HG02610 (cell line): Measurements from ENCODE around the gene SIPA1L2.
A peak's percentile ranks its signal among the peaks of the same experiment; 100 is the strongest.

Experiments used
- ATAC-seq: cut with Tn5 transposase; IDR thresholded peaks from one replicate; pipeline ENCODE4 v1.9.1; 2021; ENCODE audit warnings: mild to moderate bottlenecking, moderate library complexity; ENCODE audit not compliant: unreplicated experiment

The SIPA1L2 gene

DNA sequence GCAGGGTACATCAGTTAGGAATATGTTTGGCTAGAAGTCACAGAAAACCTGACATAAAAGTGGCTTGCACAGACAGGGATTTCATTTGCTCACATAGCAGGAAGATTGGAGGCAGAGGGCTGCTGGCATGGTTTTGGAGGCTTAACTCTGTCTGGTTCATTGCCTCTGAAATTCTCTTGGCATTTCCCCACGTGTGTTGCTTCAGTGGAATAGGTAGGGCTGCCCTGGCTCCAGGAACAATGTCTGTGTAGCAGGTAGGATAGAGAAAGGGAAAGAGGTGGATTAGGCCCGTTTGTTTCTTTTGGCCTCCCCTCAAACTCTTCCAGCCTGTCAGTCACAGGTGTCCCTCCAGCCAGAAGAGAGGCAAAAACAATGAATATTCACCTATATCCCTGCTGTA is 20.5 kb upstream of the SIPA1L2 start:
- no peak for ATAC-seq

DNA sequence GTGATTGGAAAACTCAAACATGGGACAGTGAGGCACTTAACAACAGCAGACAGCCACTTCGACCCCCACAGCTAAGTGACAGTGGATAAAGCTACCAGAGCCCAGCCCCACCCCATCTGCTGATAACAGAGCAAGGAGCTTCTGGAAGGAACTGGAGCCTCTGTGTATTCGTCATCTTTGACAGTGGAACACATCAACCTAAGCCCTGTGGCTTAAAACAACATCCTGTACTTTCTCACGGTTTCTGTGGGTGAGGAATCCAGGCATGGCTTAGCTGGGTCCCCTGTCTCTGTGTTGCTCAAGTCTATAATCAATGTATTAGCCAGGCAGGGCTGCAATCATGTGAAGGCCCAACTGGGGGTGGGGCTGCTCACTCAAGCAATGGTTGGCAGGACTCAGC is 18.4 kb upstream of the SIPA1L2 start:
- ATAC-seq = no peak

DNA sequence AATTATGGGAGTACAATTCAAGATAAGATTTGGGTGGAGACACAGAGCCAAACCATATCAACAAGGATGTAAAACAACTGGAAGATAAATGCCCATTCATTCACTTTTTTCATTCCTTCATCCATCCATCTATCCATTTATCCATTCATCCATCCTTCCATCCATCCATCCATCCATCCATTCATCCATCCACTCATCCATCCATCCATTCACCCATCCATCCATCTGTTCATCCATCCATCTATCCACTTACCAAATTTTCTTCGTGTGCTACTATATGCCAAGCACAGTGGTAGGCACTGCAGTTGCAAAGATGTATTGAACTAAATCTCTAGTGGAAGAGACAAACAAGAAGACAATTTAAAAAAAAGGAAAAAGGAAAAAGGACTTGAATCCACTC is 14.3 kb upstream of the SIPA1L2 start:
- no peak for ATAC-seq

DNA sequence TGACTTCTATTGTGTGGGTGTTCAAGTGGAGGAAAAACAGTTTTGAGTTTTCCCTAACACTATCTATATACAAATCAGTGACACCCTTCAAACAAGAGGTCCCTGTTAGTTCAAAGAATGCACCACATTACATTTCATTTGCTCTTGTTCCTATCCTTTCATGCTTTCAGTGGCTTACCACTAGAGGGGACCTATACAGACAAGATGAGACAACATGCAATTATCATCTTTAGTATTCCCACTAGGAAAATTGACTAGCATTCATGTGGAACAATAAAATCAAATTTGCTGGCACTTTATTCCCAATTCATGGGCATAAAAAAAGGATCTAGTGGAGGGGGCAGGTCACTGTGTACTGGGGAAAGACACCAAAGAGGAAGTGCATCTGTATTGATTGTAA is 13.3 kb upstream of the SIPA1L2 start:
- ATAC-seq = no peak

DNA sequence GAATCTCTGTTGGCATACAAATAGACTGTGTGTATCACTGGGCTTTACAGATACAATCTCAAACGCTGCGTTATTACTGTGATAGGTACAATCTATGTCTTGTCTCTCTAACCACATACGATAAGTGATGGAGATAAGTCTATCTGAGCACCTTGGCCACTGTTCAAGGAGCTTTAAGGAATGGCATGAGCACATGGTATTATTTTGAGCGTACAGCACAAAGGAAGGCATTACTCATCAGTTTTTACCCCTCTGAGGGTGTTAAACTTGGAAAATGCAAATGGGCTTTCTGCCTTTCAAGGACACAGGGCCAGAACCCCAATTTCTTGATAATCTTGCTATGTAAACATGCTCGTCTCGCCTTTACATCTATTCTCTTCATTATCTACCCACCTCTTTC is 11.6 kb upstream of the SIPA1L2 start:
- no peak for ATAC-seq

DNA sequence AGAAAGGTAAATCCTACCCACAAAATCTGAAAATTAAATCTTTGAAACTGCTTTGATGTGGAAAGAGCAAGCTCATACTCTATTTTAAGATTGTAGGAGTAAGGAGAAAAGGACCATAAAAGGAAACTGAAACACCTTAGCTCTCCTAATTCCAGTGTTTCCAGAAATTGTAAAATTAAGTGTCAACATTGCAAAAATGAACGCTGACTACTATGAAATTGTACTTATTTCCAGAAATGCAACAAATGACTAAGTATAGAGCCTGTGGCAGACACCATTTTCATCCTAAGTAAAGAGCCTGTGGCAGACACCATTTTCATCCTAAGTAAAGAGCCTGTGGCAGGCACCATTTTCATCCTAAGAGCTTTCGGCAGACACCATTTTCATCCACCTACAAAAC is 6.9 kb upstream of the SIPA1L2 start:
- ATAC-seq = no peak

DNA sequence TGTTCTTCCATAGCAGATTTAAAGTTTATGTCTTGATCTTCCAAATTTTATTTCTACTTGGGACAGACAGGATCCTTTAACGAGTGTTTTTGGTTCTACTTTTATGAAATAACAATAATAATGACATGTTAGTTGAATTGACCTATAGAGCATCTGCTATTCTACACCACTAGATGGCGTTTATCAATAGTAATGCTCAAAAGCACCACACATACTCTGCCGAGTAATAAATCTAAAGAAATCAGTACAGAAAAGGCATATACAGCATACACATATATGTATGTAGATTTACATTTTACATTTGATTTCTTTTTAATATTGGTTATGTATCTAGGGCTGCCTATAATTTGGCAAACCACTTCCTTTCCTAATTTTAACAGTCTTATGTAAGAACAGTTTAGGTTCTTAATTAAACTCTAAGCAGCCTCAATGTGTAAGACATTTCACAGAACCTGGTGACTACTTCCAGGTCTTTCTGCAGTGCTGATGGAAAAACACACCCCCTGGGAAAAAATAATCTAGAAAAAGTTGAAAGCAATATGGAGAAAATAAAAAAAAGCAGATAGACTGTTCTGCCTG is 5.9 kb upstream of the SIPA1L2 start:
- ATAC-seq = peak; percentile 68

DNA sequence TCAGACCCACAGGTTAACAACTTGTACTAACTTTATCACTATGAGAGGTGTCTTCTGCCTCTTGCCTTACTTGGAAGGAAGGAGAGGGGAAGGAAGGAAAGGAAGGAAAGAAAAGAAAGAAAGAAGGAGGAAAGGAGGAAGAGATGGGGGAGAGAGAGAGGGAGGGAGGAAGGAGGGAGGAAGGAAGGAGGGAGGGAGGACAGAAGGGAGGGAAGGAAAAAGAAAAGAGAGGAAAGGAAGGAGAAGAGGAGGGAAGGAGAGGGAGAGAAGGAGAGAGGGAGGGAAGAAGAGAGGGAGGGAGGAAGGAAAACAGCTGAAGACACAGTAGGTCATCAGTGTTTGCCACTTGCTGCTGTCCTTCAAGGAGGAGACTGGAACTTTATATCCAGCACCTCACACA is 5.3 kb upstream of the SIPA1L2 start:
- ATAC-seq = no peak

DNA sequence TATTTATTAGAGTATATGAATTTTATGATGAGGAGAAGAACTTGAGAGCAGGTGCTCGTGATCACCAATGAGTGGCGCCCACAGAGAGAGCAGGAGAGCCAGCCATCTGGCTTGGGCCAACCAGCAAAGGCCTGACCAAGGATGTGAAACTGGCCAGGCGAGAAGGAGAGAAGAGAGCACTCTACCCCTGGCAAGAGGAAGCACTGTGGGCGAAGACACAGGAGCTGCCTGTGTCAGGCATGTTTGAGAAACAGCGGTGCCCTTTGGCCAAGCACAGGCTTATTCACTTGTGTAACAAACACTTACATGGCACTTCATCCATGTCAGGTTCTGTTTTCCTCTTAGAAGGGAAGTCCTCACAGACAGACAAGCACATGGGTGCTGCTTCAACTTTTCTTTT is 4.2 kb upstream of the SIPA1L2 start:
- no peak for ATAC-seq

DNA sequence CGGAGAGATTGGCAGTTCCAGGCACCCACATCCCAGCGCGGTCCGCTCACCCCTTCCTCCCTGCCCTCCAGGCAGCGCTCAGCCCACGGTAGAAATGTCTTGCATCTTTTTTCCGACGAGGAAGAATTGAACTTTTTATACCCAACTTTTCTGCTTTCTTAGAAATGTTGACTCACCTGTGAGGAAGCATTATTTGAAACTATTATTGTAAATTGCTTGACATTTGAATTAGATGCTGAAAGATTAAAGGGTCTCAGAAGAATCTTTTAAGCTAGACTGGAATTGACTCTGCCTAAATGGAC is 912 bp upstream of the SIPA1L2 start:
- ATAC-seq = no peak

DNA sequence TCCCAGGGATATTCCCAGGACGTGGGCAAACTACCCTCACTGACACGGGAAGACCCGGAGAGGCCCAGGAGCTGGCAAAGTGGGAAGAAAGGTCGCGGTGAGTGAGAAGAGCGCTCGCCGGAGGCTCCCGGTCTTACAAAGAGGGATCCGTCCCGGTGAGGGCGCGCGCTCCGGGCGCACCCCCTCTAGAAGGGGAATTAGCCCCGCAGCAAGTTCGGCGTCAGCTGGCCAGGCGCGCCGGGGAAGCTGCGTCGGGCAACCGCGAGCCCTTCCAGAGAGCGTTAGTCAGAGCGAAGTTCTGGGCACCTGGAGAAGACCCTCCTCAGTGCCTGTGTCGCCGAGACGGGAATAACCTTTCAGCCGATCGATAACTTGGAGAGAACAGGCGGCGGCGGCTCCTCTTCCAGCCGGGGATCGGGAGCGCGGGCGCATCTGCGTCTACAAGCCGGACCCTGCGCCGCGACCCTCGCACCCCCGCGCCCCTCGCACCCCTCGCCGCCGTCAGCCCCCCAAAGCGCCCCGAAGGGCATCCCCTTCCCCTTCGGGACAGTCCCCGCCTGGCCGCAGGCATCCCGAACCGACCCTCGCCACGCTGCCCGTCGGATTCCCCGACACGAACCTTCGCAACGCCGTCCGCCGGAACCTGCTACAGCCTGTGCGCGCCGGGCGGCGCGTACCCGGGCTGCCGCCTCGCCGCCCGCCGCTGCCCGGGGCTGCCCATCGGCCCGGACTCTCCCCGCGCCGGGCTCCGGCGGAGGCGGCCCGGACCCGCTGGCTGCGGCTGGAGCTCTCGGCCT is 485 bp downstream of the SIPA1L2 start:
- ATAC-seq = peak; percentile 51

DNA sequence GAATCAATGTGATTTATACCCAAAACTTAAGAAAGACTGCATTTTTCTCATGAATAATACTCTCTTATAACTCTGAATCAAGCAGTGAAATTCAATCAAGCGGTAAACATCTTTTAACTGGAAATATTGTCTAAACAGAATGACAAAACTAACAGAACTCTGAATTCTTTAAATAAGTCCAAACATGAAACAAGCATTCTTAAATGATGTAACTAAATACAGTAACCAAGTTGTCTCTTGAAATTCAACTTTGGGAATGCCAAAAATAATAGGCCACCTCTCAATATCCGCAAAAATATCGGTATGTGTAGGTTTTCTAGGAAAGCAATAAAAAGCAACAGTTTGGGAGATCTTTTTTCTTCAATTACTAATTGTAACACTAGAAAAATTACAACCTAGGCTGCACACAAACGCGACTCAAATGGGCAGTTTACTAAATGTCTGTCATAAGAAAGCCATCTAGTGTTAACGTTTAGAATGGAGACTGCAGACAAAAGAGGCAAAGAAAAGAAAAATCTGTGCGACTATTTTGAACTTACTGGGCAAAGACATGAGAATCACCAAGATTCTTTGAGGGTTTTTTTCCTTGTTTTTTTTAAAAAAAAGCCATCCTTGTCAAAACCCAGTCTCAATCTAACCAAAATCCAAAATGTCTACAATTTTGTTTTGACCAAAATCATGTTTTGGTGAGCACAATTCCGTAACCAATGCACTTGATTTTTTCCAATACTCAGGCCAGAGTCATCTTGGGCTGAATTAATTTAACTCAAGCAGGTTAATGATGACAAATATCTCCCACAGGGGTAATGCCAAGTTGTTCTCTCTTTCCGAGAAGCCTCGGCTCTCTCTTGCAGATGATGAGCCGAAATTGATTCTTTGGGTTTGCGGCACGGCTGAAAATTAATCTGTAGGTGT is 1.3 kb downstream of the SIPA1L2 start:
- ATAC-seq = no peak

DNA sequence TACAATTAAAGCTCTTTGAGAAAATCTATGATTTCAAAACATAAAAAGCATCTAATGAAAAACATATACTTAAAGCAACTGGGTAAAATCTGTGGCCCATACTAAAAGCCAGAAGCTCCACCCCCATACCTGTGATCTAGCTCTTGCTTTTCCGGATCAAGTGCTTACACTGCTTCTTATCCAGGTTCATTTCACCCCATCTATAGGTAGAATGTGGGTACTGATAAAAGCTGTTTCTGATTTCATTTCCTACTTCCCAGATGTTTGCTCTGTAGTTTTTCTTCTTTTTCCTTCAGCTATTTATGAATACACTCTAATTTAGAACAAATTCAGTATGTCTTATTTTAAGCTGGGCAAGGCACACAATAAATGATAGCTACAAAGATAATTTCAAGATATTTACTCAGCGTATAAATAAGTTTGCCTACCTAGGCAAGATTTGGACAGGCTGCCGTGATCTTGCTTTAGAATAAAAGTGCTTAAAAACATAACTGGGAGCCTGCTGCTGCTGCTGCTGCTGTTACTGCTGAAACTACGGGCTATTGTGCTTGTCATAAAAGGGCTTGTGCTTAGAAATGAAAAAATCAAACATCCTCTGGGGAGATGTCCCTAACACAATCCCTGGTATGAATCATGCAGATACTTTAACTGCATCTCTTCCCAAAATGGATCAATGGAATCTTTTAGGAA is 2.1 kb downstream of the SIPA1L2 start:
- no peak for ATAC-seq

DNA sequence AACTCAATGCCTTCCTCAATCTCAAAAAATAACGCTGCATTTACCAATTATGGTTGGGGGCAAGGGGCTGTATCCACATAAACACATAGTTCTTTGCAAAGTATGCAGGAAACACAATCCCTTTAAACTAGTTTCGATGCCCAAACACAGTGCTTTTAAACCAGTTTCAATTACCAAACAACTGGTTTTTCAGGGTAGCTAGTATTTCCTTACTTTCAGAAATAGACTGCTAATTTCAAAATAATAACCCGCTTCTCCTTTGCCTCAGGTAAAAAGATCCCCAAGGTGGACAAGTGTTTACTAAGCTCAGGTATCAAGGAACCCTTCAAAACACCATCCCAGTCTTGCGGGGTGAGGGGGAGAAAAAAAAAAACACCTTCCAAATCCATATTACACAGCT is 2.8 kb downstream of the SIPA1L2 start:
- no peak for ATAC-seq

DNA sequence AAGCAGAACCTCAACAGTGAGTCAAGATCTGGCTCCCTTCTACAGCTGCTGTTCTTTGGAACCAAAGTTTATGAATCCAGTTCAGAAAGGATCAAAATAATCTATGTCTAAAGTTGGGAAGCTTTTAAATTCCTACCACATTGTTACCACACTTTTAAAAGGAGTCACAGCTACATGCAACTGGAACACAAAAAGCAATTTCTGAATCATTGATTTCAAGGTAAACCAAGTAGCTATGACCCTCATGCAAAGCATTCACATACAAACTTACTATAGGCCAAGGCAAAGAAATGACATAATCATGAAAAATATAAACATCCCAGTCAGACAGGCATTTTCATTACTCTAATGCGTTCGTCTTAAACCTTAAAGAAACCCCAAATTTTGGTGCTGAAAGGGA is 3.5 kb downstream of the SIPA1L2 start:
- no peak for ATAC-seq

DNA sequence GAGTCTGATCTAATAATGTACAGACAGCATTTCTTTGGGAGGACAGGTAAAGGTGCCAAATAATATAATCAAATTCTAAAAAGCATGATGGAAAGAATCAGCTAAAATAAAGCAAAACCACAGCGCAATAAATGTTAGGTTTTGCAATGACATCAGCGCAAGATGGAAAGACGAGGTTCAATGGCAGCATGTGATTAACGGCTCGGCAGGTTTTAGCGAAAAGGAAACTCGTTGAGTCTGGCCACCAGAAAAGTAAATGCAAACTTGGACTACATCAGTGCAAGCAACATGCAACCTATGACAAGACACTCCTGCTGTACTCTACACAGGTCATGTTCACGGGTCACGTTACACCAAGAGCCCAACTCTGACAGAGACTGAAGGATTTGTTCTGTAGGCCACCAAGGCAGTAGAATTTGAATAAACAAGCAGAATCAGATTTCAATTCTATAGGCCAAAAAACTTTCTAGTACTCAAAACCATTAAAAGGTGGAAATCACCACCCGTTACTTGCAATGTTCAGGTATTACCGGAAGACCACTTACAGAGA is 4.5 kb downstream of the SIPA1L2 start:
- ATAC-seq = no peak

DNA sequence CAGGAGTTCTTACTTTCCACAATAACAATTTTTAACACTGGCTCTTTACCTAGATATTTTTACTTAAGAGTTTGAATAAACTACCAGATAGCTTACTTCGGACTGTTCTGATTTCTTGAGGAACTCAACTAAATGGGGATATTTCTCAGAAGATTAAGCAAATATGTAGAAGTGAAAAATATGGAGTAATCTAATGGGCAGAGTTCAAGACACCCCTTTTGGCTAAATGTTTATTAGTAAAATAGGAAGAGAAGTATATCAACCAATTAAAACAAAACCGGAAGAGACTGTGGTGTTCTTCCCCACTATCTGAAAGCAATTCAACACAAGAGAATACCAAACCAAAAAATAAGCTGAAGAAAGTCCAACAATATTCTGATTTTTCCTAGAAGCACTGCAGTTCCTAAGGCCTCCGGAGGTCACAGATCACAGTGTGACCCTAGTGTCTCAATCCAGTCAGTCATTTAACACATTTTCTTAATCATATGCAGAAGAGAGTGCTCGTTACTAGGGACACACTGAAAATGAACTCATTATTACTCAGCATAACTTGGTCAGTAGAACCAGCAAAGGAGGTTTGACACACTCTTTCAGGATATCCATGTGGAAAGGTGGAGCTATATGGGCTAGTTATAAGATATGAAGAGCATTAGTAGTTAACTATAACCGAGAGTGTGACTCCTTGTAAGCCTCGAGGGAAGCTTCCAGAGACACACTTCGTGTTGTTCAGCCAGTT is 5.2 kb downstream of the SIPA1L2 start:
- ATAC-seq = no peak

DNA sequence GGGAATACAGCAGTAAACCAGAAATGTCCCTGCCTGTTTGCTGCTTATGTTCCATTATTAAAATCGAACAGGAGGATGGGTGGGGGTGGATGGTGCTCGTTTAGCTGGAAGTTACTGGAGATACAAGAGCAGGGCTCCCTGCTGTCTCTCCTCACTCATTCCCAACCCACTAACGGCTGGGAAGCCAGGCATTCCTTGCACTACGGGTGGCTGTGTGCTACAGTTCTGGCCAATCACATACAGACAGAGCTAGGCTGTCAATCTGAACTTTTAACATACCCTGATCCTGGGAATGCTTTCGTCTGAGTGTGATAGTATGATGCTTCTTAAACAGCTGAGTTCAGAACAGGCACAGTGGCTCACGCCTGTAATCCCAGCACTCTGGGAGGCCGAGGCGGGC is 7.0 kb downstream of the SIPA1L2 start:
- no peak for ATAC-seq

DNA sequence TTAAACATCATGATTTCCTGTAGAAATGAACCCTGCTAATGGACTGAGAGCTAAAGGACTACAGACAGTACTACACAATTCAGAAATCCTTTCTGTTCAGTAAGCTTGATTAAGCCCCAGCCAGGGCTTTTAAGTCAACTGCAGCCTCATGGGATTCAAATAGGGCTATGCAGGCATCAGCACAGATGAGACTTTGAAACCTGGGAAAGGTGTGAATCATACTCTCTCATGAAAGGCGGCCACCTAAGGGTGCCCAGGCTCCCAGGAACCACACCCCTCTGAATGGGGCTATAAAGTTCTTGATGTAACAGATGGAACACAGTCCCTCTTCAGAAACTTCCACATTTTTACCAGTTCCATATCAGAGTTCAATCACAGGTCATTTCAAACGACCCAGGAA is 7.6 kb downstream of the SIPA1L2 start:
- no peak for ATAC-seq

DNA sequence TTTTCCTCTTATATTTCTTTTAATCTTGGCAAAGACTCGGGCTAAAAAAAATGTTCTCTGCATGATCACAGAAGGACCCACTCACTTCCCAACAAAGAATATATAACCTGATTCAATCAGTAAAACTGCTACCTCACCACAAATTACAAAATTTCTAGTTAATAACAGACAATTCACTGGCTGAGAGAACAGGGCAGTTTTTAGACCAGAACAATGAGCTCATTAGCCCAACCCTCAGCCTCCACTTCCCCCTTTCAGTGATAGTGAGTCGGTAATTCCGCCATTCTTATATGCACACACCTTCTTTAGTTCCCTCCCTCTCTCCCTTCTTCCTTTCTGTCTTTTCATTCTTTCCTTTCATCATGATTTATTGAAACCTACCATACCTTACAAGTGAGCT is 8.9 kb downstream of the SIPA1L2 start:
- ATAC-seq = no peak
